Keratinocyte (primary cell): ENCODE measurements around the gene WRNIP1.

Experiments
- EZH2 ChIP-seq: IDR thresholded peaks from one replicate; pipeline ENCODE4 v1.6.1; 2012; ENCODE audit warnings: inconsistent platforms, mild to moderate bottlenecking, low read length, moderate library complexity
- TF ChIP-seq, protein P1 (sequence below), 3 experiments: IDR thresholded peaks in 1 of 3; conservative IDR thresholded peaks in 1 of 3; optimal IDR thresholded peaks in 1 of 3; 2 replicates in 2 of 3; 3 replicates in 1 of 3; pipeline versions ENCODE3 to v1.5.1; 2011; ENCODE audit warnings: low read length in 3 of 3, mild to moderate bottlenecking in 3 of 3, moderate library complexity in 2 of 3, control low read depth in 1 of 3, inconsistent platforms in 1 of 3; ENCODE audit not compliant: insufficient read depth in 2 of 3; ENCODE audit errors: extremely low read depth in 1 of 3

DNA sequence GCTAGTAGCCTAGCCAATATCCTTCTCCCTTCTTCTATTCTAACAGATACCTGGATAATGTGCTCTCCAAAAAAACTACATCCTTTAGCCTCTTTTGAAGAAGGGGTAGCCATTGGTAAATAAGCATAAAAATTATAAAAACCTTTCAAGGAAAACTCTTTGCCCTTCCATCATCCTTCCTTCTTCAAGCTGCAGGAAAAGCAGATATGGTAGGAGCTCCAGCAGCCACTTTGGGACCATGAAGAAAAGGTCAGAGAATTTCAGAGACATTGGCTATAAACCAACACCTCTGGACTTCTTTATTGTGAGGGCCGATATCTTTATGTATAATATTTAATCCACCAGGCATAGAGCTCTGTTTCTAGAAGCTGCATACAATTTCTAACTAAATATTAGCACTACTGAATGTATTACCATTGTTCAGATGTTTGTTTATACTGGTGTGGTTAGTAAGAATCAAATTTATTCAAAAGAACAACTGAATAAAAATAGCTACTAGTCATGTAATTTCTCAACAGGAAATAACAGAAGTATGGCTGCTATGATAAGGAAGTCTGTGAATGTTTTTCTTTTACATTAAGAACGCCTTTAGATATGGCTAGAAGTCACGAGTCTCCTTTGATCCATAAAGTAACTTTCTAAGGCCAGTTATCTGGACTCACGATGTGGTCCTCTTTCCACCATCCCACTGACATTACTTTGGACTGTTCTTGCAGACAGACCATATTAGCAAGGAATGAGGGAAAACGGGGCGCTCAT is 46.7 kb upstream of the WRNIP1 start:
- no peak for TF ChIP-seq EZH2
- TF ChIP-seq, protein P1, sequence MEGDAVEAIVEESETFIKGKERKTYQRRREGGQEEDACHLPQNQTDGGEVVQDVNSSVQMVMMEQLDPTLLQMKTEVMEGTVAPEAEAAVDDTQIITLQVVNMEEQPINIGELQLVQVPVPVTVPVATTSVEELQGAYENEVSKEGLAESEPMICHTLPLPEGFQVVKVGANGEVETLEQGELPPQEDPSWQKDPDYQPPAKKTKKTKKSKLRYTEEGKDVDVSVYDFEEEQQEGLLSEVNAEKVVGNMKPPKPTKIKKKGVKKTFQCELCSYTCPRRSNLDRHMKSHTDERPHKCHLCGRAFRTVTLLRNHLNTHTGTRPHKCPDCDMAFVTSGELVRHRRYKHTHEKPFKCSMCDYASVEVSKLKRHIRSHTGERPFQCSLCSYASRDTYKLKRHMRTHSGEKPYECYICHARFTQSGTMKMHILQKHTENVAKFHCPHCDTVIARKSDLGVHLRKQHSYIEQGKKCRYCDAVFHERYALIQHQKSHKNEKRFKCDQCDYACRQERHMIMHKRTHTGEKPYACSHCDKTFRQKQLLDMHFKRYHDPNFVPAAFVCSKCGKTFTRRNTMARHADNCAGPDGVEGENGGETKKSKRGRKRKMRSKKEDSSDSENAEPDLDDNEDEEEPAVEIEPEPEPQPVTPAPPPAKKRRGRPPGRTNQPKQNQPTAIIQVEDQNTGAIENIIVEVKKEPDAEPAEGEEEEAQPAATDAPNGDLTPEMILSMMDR (optimal IDR thresholded peaks at IDR 0.05 in 1 of 3, IDR thresholded peaks at IDR 0.05 in 1 of 3, conservative IDR thresholded peaks at IDR 0.05 in 1 of 3; ENCODE audit: extremely low read depth in 1 of 3, insufficient read depth in 2 of 3, low read length in 3 of 3), result no peak
